Measurements from ENCODE around the gene FGD2. TPM values are rescaled to one million over a fixed set of nuclear protein-coding genes. Genes with fewer than 3 reads are reported as not detected.

Gene FGD2
- not detected in 5 replicates for total RNA-seq (2022; extraction: Qiagen RNA extraction)

GRCh38 chr6:37005061-37005810 is at the start of gene FGD2:
Gene FGD2 (plus strand): TSS chr6:37005655. CDS start chr6:37005818, 163 bp downstream.

GRCh38 chr6:36985808-36986703 is 19.4 kb upstream of the FGD2 start, which contains the start of gene MTCH1:
Gene MTCH1 (minus strand): TSS chr6:36986196. CDS start chr6:36986173, 23 bp downstream.

Other genes starting within 250 kb of the FGD2 start
- 0.07 to 0.18 TPM (median 0.12 TPM) in 5 replicates for gene CPNE5, start 166.2 kb upstream of the FGD2 start, total RNA-seq (2022; extraction: Qiagen RNA extraction)
- gene PPIL1, start 130.9 kb upstream of the FGD2 start, total RNA-seq (2022; extraction: Qiagen RNA extraction), result 40.7 to 44.1 TPM (median 41.4 TPM) in 5 replicates
- gene C6orf89, start 119.7 kb upstream of the FGD2 start, total RNA-seq (2022; extraction: Qiagen RNA extraction), result 15.1 to 17.9 TPM (median 17.4 TPM) in 5 replicates
- gene PI16, start 50.9 kb upstream of the FGD2 start, total RNA-seq (2022; extraction: Qiagen RNA extraction), result 0.03 to 0.07 TPM in 2 of 5 replicates, not detected in the others
- gene MTCH1, start 19.5 kb upstream of the FGD2 start, total RNA-seq (2022; extraction: Qiagen RNA extraction), result 116 to 134 TPM (median 132 TPM) in 5 replicates
- 9.5 to 14.3 TPM (median 13.2 TPM) in 5 replicates for gene PIM1, start 164.5 kb downstream of the FGD2 start, total RNA-seq (2022; extraction: Qiagen RNA extraction)